Measurements from ENCODE around the gene TMSB4X.

- no peak for TF ChIP-seq EZH2 (IDR thresholded peaks at IDR 0.05; ENCODE audit: insufficient read depth, poor library complexity, severe bottlenecking)
- TF ChIP-seq EZH2phosphoT487 (IDR thresholded peaks at IDR 0.05; ENCODE audit: insufficient read depth, low read depth): no peak
Measured at GRCh38 chrX:12986886-12987285, 12.0 kb downstream of the TMSB4X start.
